K562 (cell line): ENCODE results near the gene IMMP2L. TPM values are rescaled to one million over a fixed set of nuclear protein-coding genes. Genes with fewer than 3 reads are reported as not detected.

Experiments
- DPF2 ChIP-seq: fragments of 450-650 bp; IDR thresholded peaks from 2 replicates; pipeline ENCODE4 v1.6.1; 2016
- E2F5 ChIP-seq: sonication (generic); formaldehyde crosslinking; IDR thresholded peaks from 2 replicates; pipeline ENCODE4 v1.8.0; 2022; ENCODE audit warnings: mild to moderate bottlenecking, missing genetic modification reagents
- ETS2 ChIP-seq: IDR thresholded peaks from 2 replicates; pipeline ENCODE4 v1.6.1; 2016; ENCODE audit warnings: borderline replicate concordance, missing genetic modification characterization, mild to moderate bottlenecking, moderate library complexity, missing compliant biosample characterization; ENCODE audit not compliant: poor library complexity, severe bottlenecking
- JUND ChIP-seq, 2 experiments: IDR thresholded peaks; 2 replicates in 1 of 2; 3 replicates in 1 of 2; pipeline ENCODE4 v1.6.1; 2011; ENCODE audit warnings: borderline replicate concordance in 2 of 2, low read depth in 2 of 2, low read length in 2 of 2, improper control_type of control experiment in 1 of 2, missing biosample characterization in 1 of 2, missing genetic modification characterization in 1 of 2, missing genetic modification reagents in 1 of 2
- PHTF2 ChIP-seq: fragments of 250-450 bp; sonication (Bioruptor Pico); IDR thresholded peaks from 2 replicates; pipeline ENCODE4 v1.5.0; 2021; ENCODE audit warnings: mild to moderate bottlenecking
- PPARD ChIP-seq: fragments of 250-450 bp; sonication (Bioruptor Pico); IDR thresholded peaks from 2 replicates; pipeline ENCODE4 v1.8.0; 2022; ENCODE audit warnings: inconsistent platforms, mild to moderate bottlenecking, moderate library complexity
- PTBP1 ChIP-seq: fragments of 200-400 bp; formaldehyde crosslinking; IDR thresholded peaks from 2 replicates; pipeline ENCODE4 v1.6.1; 2017; ENCODE audit warnings: low read depth, low read length
- SAP30 ChIP-seq: fragments of 200-600 bp; sonication (generic); IDR thresholded peaks from 2 replicates; pipeline ENCODE4 v1.6.1; 2012; ENCODE audit warnings: borderline replicate concordance, low read depth, mild to moderate bottlenecking, moderate library complexity, low read length, control low read depth, inconsistent platforms; ENCODE audit not compliant: insufficient read depth, poor library complexity, severe bottlenecking
- SMAD4 ChIP-seq: fragments of 250-450 bp; sonication (Bioruptor Pico); conservative IDR thresholded peaks from 2 replicates; pipeline ENCODE4 v1.8.0; 2021; ENCODE audit warnings: inconsistent platforms, mild to moderate bottlenecking, moderate library complexity
- SNIP1 ChIP-seq: fragments of 450-650 bp; IDR thresholded peaks from 2 replicates; pipeline ENCODE4 v1.7.1; 2017; ENCODE audit warnings: low read depth, mild to moderate bottlenecking
- TBL1XR1 ChIP-seq, 2 experiments: IDR thresholded peaks; 2 replicates each; pipeline ENCODE4 v1.6.1; 2012; ENCODE audit warnings: improper control_type of control experiment in 2 of 2, low read length in 2 of 2, mild to moderate bottlenecking in 1 of 2
- TRIM24 ChIP-seq, 2 experiments: fragments of 450-650 bp; IDR thresholded peaks; 2 replicates each; pipeline ENCODE4 v1.6.1; 2016
- ZNF592 ChIP-seq: fragments of 450-650 bp; IDR thresholded peaks from 2 replicates; pipeline ENCODE4 v1.6.1; 2017; ENCODE audit warnings: antibody characterized with exemption, mild to moderate bottlenecking
- polyA plus RNA-seq, 8 experiments: library from polyadenylated mRNA; depleted of rRNA in 4 of 8; stranded (reverse) in 5 of 8; unstranded in 3 of 8; fragments of >200 nt; fragmentation: Nextera tagmentation in 2 of 8; fragmentation: Illumina TruSeq in 1 of 8; extraction: Ambion mirVana in 2 of 8; extraction: Trizol in 1 of 8; gene quantifications; 2 replicates each; pipeline versions ENCODE4 v1.2.1 to v1.2.3, GENCODE V29; 2011 to 2014; ENCODE audit warnings: inconsistent platforms in 1 of 8, missing spikeins in 1 of 8
- total RNA-seq, 7 experiments: library from RNA; depleted of rRNA in 6 of 7; stranded (reverse); fragments of >200 nt in 6 of 7; fragmentation: Illumina TruSeq in 2 of 7; extraction: Trizol in 2 of 7; gene quantifications; 2 replicates each; pipeline versions ENCODE4 v1.2.1 to v1.2.3, GENCODE V29; 2011 to 2021; ENCODE audit warnings: low replicate concordance in 1 of 7
- TF ChIP-seq, protein P1 (sequence below): sonication (generic); formaldehyde crosslinking; IDR thresholded peaks from 2 replicates; pipeline ENCODE4 v1.8.0; 2022; ENCODE audit warnings: mild to moderate bottlenecking, missing genetic modification reagents, borderline replicate concordance
- TF ChIP-seq, protein P2 (sequence below): sonication (generic); formaldehyde crosslinking; IDR thresholded peaks from 2 replicates; pipeline ENCODE4 v1.8.0; 2023; ENCODE audit warnings: mild to moderate bottlenecking, missing genetic modification reagents

Gene IMMP2L
- total and polyA plus RNA-seq, 9 of the 15 experiments (the other 6 are each of a cell fraction or from before 2014, with no cell fraction given): 29.7 to 116 (median 53.0) TPM

DNA sequence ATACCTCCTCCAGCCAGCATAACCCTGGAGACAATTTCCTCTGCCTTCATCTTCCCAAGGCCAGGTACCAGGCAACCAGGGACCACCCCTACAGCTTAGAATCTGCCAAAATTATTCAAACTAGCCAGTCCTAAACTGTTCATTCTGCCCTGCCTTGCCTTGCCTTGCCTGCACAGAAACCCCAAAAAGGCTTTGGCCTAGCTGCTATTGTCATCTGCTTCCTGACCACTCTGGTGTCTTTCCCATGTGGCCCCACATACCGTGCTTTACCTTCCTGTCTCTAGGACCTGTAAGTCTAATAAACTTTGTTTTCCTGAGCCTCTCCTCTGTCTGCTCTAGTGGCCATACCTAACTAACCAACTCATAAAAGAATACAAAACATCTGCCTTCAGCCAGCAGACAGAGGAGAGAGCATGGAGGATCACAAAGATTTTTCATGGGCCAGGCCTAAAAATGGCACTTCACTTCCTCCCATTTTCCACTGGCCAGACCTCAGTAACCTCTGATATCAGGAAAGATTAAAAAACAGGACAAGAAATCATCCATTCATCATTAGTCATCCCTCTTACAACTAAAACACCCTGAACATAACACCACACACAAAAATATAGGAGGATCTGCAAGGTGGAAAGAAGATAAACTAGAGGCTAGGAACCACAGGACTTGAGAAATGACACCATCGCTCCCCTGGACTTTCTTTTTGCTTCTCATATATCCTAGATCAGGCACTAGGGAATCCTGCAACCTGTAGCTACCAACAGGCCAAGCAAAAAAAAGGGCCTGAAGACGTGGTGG, 51.5 kb downstream of the IMMP2L start (continued):
- TF ChIP-seq ZNF592 (peak; percentile 53; the same call in 1 of the 2 replicates), E2F5 (CRISPR knock-in tag) (no peak), TRIM24 (IDR thresholded peaks at IDR 0.05) (0 out of 4 replicates have a peak, but pooled peaks of 1 of the 2 experiments have one; percentile 16), SAP30 (no peak), JUND (IDR thresholded peaks at IDR 0.05; ENCODE audit: borderline replicate concordance, low read depth, low read length) (0 out of 2 replicates have a peak, but pooled peaks have one; percentile 5), JUND (tag; IDR thresholded peaks at IDR 0.05; ENCODE audit: borderline replicate concordance, low read depth, low read length) (no peak), PTBP1 (no peak), PPARD (CRISPR knock-in tag) (no peak), ETS2 (tag) (no peak), SMAD4 (CRISPR knock-in tag) (no peak), PHTF2 (no peak), TBL1XR1 (IDR thresholded peaks at IDR 0.05; ENCODE audit: low read length in 2 of 2) (no peak), SNIP1 (no peak), DPF2 (peak; percentile 71)
- TF ChIP-seq, protein P1, sequence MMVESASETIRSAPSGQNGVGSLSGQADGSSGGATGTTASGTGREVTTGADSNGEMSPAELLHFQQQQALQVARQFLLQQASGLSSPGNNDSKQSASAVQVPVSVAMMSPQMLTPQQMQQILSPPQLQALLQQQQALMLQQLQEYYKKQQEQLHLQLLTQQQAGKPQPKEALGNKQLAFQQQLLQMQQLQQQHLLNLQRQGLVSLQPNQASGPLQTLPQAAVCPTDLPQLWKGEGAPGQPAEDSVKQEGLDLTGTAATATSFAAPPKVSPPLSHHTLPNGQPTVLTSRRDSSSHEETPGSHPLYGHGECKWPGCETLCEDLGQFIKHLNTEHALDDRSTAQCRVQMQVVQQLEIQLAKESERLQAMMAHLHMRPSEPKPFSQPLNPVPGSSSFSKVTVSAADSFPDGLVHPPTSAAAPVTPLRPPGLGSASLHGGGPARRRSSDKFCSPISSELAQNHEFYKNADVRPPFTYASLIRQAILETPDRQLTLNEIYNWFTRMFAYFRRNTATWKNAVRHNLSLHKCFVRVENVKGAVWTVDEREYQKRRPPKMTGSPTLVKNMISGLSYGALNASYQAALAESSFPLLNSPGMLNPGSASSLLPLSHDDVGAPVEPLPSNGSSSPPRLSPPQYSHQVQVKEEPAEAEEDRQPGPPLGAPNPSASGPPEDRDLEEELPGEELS (CRISPR knock-in tag): 0 out of 2 replicates have a peak, but pooled peaks have one; percentile 63
- TF ChIP-seq, protein P2, sequence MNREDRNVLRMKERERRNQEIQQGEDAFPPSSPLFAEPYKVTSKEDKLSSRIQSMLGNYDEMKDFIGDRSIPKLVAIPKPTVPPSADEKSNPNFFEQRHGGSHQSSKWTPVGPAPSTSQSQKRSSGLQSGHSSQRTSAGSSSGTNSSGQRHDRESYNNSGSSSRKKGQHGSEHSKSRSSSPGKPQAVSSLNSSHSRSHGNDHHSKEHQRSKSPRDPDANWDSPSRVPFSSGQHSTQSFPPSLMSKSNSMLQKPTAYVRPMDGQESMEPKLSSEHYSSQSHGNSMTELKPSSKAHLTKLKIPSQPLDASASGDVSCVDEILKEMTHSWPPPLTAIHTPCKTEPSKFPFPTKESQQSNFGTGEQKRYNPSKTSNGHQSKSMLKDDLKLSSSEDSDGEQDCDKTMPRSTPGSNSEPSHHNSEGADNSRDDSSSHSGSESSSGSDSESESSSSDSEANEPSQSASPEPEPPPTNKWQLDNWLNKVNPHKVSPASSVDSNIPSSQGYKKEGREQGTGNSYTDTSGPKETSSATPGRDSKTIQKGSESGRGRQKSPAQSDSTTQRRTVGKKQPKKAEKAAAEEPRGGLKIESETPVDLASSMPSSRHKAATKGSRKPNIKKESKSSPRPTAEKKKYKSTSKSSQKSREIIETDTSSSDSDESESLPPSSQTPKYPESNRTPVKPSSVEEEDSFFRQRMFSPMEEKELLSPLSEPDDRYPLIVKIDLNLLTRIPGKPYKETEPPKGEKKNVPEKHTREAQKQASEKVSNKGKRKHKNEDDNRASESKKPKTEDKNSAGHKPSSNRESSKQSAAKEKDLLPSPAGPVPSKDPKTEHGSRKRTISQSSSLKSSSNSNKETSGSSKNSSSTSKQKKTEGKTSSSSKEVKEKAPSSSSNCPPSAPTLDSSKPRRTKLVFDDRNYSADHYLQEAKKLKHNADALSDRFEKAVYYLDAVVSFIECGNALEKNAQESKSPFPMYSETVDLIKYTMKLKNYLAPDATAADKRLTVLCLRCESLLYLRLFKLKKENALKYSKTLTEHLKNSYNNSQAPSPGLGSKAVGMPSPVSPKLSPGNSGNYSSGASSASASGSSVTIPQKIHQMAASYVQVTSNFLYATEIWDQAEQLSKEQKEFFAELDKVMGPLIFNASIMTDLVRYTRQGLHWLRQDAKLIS: no peak
